Breast epithelium (tissue), 4 donors: ENCODE data around the gene ASTN2. TPM values are rescaled to one million over a fixed set of nuclear protein-coding genes. Genes with fewer than 3 reads are reported as not detected.

Experiments
- DNase-seq, 2 donors: peaks; one replicate each; pipeline ENCODE4 v3.0.0-alpha.2; 2019; ENCODE audit warnings: low spot score in 2 of 2
- H3K27ac ChIP-seq, 2 donors: fragments of 200-600 bp; sonication (generic) in 1 of 2; one replicate each; pipeline ENCODE4 v1.5.1; 2016 to 2019; ENCODE audit warnings: mild to moderate bottlenecking in 1 of 2
- H3K27me3 ChIP-seq, 2 donors: fragments of 200-600 bp; sonication (generic) in 1 of 2; one replicate each; pipeline versions ENCODE4 v1.5.1 to v1.6.0; 2017 to 2019; ENCODE audit warnings: control low read depth in 1 of 2, mild to moderate bottlenecking in 1 of 2
- H3K36me3 ChIP-seq: fragments of 200-600 bp; one replicate; pipeline ENCODE4 v1.5.1; 2019
- H3K4me1 ChIP-seq, 2 donors: fragments of 200-600 bp; sonication (generic); one replicate each; pipeline ENCODE4 v1.5.1; 2016 to 2019; ENCODE audit warnings: control low read depth in 1 of 2
- H3K4me3 ChIP-seq, 3 donors: fragments of 200-600 bp; sonication (generic); 1 replicate in 2 of 3; 2 replicates in 1 of 3; pipeline ENCODE4 v1.5.1; 2016 to 2019; ENCODE audit warnings: mild to moderate bottlenecking in 3 of 3, moderate library complexity in 2 of 3
- H3K9me3 ChIP-seq, 2 donors: fragments of 200-600 bp; sonication (generic) in 1 of 2; one replicate each; pipeline ENCODE4 v1.5.1; 2016 to 2019; ENCODE audit warnings: control low read depth in 1 of 2
- CTCF ChIP-seq, 3 donors: fragments of 450-650 bp; IDR thresholded peaks; one replicate each; pipeline ENCODE4 v1.5.1; 2016 to 2017; ENCODE audit warnings: antibody characterized with exemption in 3 of 3, mild to moderate bottlenecking in 3 of 3, moderate library complexity in 3 of 3
- POLR2A ChIP-seq: fragments of 450-650 bp; IDR thresholded peaks from one replicate; pipeline ENCODE4 v1.6.1; 2016; ENCODE audit warnings: antibody characterized with exemption, mild to moderate bottlenecking, moderate library complexity
- POLR2AphosphoS5 ChIP-seq, 3 donors: sonication (generic); formaldehyde crosslinking; IDR thresholded peaks; one replicate each; pipeline ENCODE4 v1.6.1; 2017; ENCODE audit warnings: antibody characterized with exemption in 3 of 3
- intact Hi-C: fragments of 100-400 bp; cut with DNase I; formaldehyde crosslinking; loops from one replicate; pipeline ENCODE4 v1.15.1; 2023; ENCODE audit warnings: low total_unique reads
- total RNA-seq, 3 donors: library from RNA; depleted of rRNA; stranded (reverse); fragments of >200 nt; gene quantifications; one replicate each; pipeline ENCODE4 v1.1.0, GENCODE V29; 2016

The ASTN2 gene
- total RNA-seq, 3 donors from 2014 or later, result 9.1 to 13.8 (median 9.8) TPM

DNA sequence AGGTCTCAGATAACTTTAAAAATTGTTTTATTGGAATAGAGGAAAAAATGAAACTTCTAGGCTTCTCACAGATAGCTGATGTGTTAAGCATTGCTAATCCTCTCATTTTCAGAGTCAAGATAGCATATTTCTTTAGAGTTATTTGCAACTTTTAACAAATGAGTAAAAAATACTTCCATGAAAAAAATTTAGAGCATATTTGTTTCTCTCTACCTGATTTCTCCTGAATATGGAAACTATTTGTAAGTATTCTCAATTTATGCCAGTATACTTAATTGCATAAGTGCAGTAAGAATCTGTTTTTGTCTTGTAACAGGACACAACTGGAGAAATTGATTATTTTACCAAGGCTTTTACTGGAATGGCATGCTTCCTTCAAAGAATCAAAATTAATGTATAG lies 731.3 kb downstream of the ASTN2 start:
- no peak for DNase-seq
- no peaks in the 10 kb centered on the region for H3K9me3 ChIP-seq
- TF ChIP-seq POLR2AphosphoS5 (IDR thresholded peaks at IDR 0.05), result no peak
- TF ChIP-seq POLR2A, result no peak
- TF ChIP-seq CTCF (IDR thresholded peaks at IDR 0.05), result no peak
- H3K36me3 ChIP-seq, result no peaks in the 10 kb centered on the region
- no peak overlapping the region for H3K27ac ChIP-seq
- H3K27me3 ChIP-seq, result no peaks in the 10 kb centered on the region
- no peak overlapping the region for H3K4me3 ChIP-seq
- peaks cover 0 to 6% of the 10 kb centered on the region in 2 donors for H3K4me1 ChIP-seq
- intact Hi-C loops, result no loop called here

- H3K27me3 ChIP-seq, result no peaks in the 10 kb centered on the region
- H3K4me1 ChIP-seq, result no peaks in the 10 kb centered on the region
- DNase-seq, result no peak
- no peak overlapping the region for H3K4me3 ChIP-seq
- H3K27ac ChIP-seq, result no peak overlapping the region
- no peaks in the 10 kb centered on the region for H3K36me3 ChIP-seq
- intact Hi-C loops, result no loop called here
- TF ChIP-seq CTCF (IDR thresholded peaks at IDR 0.05), result no peak
- TF ChIP-seq POLR2A, result no peak
- TF ChIP-seq POLR2AphosphoS5 (IDR thresholded peaks at IDR 0.05), result no peak
- peaks cover 3 to 12% of the 10 kb centered on the region in 2 donors for H3K9me3 ChIP-seq
Observed at GRCh38 chr9:116674210-116674980, 740.5 kb downstream of the ASTN2 start.

- H3K9me3 ChIP-seq, result peaks cover 3 to 12% of the 10 kb centered on the region in 2 donors
- TF ChIP-seq POLR2A (no peak), POLR2AphosphoS5 (IDR thresholded peaks at IDR 0.05) (no peak), CTCF (IDR thresholded peaks at IDR 0.05) (no peak)
- no peaks in the 10 kb centered on the region for H3K27me3 ChIP-seq
- intact Hi-C loops, result no loop called here
- no peak overlapping the region for H3K4me3 ChIP-seq
- H3K27ac ChIP-seq, result no peak overlapping the region
- H3K4me1 ChIP-seq, result no peaks in the 10 kb centered on the region
- DNase-seq, result no peak
- no peaks in the 10 kb centered on the region for H3K36me3 ChIP-seq
Observed at GRCh38 chr9:116673375-116673774, 741.5 kb downstream of the ASTN2 start.

GRCh38 chr9:116671605-116672004 lies 743.3 kb downstream of the ASTN2 start:
- no peak overlapping the region for H3K27ac ChIP-seq
- DNase-seq, result no peak
- no peak for TF ChIP-seq POLR2A
- no peak for TF ChIP-seq CTCF (IDR thresholded peaks at IDR 0.05)
- no peak for TF ChIP-seq POLR2AphosphoS5 (IDR thresholded peaks at IDR 0.05)
- H3K9me3 ChIP-seq, result peaks cover 3 to 12% of the 10 kb centered on the region in 2 donors
- H3K4me1 ChIP-seq, result no peaks in the 10 kb centered on the region
- no peaks in the 10 kb centered on the region for H3K27me3 ChIP-seq
- intact Hi-C loops, result no loop called here
- no peaks in the 10 kb centered on the region for H3K36me3 ChIP-seq
- H3K4me3 ChIP-seq, result no peak overlapping the region

DNA sequence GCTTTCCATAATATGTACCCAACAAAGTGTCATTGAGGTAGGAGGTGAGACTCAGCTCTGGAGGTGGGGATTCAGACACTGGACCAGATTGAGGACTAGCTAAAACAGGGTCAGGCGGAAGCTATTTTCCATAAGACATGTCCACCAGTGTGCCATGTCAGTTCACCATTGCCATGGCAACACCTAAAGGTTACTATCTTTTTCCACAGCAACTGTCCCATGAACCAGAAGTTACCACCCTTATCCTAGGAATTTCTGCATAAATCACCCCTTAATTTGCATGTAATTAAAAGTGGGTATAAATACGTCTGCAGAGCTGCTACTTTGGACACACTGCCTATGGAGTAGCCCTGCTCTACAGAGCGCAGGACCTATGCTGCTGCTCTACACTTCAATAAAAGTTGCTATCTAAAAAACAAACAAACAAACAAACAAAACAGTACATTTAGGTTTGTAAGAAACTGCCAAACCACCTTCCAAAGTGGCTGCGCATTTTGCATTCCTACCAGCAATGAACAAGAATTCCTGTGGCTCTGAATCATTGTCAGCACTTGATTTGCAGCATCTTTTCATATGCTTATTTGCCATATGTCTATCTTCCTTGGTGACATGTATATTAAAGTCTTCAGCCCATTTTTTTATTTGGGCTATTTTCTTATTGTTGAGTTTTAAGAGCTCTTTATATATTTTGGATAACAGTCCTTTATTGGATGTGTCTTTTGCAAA lies 745.7 kb downstream of the ASTN2 start:
- no peak overlapping the region for H3K4me3 ChIP-seq
- no peak overlapping the region for H3K27ac ChIP-seq
- no peak for DNase-seq
- no peaks in the 10 kb centered on the region for H3K4me1 ChIP-seq
- no peak for TF ChIP-seq POLR2AphosphoS5 (IDR thresholded peaks at IDR 0.05)
- intact Hi-C loops, result no loop called here
- peaks cover under 1 to 12% of the 10 kb centered on the region in 2 donors for H3K9me3 ChIP-seq
- H3K36me3 ChIP-seq, result no peaks in the 10 kb centered on the region
- H3K27me3 ChIP-seq, result no peaks in the 10 kb centered on the region
